NCI-H526 (cell line): ENCODE results near the gene IFT122.
"Not testable (repeated sequence)": the region's sequence is repeated elsewhere in the genome, so short reads cannot be mapped to it uniquely, and the experiment has no call there.

Source experiments
- DNase-seq, 2 experiments: peaks; one replicate each; lab custom pipeline; 2025; lab: John Stamatoyannopoulos, UW

IFT122 gene

DNA sequence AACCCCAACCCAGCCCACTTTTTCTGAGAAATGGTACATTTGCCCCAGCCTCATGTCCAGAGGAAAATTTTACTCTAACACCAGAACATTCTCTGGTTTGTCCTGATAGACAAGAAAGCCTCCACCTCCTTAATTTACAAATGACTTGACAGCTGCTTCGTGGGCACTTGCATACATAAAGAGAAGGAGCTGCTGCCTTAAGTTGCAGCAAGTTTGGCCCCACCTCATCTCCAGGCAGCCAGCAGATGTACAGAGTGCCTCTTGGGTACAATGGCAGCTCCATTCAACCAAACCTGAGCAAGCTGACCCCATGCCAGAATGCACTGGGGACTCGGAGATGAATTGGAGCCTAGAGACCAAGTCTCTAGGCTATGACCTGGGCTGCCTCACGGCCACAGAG lies 96.8 kb downstream of the IFT122 start:
- DNase-seq: no peak

DNA sequence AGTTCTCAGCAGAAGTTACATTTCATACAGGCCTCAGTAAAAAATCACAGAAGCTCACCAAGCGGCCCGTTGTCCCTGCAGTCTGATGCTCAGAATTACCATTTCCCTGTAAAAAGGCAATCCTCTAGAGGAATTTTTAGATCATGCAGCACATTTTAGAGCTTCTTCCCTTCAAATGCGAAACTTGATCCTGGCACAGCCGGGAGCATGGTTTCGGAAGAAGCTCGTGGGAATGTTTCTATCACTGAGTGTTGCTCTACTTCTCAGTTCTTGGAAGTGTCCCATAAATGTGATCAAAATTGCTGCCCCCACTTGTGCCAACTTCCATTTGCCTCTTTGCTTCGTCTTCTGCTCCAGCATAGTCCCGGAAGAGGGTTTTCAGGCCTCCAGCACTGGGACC lies 99.2 kb downstream of the IFT122 start:
- no peak for DNase-seq

DNA sequence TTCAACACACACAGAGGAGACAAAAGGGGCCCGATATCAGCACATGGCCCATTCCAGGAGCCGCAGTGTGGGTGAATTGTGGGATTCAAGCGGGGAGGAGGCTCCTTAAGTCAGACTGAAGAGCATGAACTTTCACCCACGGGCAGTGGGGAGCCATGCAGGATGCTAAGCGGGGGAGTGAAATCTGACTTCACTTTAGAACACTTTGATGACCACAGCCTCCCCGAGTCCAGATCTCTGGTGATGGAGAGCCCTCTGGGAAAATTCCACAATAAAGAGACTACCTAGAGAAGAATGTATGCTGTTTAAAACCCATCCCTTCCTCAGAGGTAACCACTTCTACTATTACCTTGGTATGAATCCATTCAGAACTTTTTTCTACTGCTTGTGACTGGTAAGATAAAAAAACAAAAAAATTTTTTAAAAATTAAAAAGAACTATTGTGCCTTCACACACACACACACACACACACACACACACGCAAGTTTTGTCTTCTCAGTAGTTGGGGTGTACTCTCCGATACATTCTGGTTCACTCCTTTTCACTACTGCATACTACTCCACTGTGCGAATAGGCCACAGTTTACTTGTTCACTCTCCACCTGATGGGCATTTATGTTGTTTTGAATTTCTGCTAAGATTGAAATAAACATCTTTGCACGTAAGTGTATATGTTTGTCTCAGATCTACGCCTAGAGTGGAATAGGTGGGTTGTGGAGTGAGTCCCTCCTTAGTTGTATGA lies 100.9 kb downstream of the IFT122 start:
- DNase-seq: no peak

DNA sequence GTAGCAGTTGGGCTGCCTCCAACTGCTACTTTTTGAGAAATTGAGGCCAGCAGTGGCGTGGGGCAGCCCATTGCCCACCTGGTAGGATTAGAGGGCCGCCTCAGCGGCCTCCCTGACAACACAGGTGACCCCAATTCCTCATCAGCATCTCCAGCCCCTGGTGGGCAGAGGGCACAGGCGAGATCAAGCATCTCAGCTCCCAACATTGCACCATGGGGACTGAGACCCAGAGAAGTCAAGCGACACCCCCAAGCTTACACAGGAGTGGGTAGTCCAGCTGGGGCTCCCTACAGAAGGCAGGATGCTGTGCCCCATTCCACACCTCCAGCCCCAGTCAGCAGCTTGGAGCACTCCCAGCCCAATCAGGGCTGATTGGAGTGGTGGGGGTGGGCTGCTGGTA lies 102.7 kb downstream of the IFT122 start:
- DNase-seq: no peak

DNA sequence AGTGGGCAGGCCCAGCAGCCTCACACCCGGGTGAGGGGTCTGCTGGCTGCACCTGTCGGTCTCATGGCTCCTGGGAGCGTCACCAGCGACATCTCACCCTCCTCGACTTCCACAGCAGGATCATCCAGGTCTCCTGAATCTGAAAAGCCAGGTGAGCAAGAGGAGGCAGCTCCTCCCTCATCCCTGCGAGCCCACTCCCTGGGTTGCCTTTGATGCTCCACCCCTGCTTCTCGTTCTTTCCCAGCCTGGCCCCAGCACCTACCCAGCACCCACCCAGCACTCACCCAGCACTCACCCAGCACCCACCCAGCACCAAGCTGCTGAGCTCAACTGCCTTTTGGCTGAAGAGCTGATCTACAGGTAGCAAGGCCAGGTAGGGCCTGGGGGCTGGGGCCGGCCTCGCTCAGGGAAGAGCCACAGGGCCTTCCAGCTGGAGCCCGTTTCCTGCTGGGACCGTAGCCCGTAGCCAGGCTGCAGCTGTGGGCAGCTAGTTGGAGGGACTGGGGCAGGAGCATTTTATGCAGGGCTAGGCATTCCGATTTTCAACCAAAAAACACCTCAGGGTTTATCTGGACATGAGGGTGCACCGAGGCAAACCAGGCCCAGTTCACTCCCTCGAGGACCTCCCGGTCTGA lies 103.2 kb downstream of the IFT122 start, which contains the start of gene H1-8:
TSS of gene H1-8 (plus strand) at position 20 of the 635 bp plus-strand sequence. CDS start at position 64, 44 bp downstream.
- DNase-seq: no peak

DNA sequence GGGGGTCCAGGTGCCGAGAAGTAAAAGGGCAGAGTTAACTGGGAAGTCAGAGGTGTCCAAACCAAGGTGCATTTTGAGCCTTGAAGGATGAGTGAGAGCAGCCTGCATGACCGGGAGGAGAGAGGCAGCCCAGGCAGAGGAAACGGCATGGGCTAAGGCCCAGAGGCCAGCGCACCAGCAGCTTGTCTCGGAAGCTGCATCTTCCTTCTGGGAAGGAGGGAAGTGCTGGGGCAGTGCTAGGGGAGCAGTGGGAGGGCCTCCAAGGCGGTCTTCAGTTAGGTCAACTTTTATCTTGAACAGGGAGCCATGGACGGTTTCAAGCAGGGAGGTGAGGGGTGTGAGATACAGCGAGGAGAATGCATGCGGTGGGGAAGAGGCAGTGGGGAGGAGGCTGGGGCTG lies 104.0 kb downstream of the IFT122 start:
- DNase-seq: no peak

DNA sequence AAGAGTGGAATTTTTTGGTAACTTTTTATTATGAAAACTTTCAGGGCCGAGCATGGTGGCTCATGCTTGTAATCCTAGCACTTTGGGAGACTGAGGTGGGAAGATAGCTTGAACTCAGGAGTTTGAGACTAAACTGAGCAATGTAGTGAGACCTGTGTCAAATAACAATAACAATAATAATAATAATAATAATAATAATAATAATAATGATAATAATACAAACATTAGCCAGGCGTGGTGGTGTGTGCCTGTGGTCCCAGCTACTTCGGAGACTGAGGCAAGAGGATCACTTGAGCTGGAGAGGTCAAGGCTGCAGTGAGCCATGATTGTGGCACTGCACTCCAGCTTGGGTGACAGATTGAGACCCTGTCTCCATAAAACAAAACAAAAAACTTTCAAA lies 105.9 kb downstream of the IFT122 start:
- not testable (repeated sequence) for DNase-seq

DNA sequence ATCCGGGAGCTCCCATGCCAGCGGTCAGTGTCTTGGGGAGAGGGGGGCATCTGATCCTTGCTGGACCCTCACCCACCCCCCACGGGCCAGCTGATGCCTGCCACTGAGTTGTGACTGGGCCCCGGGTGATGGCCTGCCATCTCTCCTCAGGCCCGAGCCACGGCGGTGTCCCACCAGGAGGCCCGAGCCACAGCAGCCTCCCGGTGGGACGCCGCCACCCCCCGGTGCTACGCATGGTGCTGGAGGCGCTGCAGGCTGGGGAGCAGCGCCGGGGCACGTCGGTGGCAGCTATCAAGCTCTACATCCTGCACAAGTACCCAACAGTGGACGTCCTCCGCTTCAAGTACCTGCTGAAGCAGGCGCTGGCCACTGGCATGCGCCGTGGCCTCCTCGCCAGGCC lies 107.2 kb downstream of the IFT122 start:
- DNase-seq: no peak

DNA sequence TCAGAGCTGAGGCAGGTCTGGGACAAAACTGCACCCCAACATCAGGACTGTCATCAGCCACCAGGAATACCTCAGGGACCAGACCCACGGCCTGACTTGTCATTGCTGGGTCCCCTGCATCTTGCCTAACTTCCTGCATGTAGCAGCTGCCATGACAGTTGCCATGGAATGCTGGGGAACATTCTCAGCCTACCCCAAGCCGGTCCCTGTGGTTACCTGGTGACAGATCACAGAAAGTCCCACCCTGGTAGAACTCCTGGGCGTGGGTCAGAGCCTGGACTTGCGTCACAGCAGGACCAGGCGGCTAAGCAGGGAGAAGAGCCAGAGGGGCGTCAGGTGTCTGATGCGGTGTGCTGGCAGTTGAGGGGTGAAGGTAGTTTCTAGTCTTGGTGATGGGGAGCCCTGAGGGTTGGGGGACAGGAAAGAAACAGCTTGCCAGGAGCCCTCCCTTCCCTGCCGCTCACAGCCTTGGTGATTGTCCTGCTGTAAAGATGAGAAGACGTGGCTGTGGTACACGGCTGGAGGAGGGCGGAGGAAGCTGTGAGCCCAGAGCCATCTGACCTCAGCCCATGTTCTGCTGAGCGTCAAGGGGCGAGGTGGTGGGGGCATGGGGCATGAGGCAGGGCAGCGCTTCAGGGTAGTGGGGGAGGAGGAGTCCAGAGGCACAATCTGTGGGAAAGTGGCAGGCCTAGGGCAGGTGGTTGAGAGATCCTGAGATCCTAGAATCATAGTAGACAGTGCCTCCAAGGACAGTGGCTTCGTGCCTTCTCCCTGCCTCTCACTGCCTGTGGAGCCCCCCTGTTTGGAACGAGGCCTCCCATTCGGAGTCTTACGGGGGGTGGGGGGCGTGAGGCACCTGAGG lies 108.3 kb downstream of the IFT122 start:
- no peak for DNase-seq

DNA sequence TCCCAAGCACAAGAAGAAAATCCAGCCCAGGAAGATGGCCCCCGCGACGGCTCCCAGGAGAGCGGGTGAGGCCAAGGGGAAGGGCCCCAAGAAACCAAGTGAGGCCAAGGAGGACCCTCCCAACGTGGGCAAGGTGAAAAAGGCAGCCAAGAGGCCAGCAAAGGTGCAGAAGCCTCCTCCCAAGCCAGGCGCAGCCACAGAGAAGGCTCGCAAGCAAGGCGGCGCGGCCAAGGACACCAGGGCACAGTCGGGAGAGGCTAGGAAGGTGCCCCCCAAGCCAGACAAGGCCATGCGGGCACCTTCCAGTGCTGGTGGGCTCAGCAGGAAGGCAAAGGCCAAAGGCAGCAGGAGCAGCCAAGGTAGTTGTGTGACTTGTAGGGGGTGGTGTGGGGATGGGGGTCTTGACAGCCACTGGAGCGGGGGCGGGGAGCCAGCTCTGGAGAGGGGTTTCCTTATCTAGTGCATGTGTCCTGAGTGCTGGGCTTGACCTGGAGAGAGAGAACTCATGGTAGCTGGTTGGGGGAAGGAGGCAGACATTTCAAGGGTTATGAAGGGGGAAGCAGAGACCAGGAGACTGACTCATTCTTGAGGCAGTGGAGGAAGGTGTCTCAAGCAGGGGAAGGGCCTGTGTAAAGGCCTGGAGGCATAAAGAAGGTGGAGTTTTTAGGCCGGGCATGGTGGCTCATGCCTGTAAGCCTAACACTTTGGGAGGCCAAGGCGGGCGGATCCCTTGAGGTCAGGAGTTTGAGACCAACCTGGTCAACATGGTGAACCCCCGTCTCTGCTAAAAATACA lies 109.2 kb downstream of the IFT122 start:
- DNase-seq: no peak

DNA sequence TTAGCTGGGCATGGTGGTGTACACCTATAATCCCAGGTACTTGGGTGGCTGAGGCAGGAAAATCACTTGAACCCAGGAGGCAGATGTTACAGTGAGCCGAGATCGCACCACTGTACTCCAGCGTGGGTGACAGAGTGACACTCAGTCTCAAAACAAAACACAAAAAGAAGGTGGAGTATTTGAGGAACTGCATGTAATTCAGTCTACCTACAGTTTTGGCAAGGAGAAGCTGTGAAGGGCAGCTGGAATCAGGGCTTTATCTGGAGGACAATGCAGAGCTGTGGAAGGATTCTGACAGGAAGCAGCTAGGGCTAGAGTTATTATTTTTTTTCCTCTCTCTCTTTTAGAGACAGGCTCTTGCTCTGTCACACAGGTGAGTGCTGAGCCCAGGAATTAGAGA lies 109.8 kb downstream of the IFT122 start:
- no peak for DNase-seq

DNA sequence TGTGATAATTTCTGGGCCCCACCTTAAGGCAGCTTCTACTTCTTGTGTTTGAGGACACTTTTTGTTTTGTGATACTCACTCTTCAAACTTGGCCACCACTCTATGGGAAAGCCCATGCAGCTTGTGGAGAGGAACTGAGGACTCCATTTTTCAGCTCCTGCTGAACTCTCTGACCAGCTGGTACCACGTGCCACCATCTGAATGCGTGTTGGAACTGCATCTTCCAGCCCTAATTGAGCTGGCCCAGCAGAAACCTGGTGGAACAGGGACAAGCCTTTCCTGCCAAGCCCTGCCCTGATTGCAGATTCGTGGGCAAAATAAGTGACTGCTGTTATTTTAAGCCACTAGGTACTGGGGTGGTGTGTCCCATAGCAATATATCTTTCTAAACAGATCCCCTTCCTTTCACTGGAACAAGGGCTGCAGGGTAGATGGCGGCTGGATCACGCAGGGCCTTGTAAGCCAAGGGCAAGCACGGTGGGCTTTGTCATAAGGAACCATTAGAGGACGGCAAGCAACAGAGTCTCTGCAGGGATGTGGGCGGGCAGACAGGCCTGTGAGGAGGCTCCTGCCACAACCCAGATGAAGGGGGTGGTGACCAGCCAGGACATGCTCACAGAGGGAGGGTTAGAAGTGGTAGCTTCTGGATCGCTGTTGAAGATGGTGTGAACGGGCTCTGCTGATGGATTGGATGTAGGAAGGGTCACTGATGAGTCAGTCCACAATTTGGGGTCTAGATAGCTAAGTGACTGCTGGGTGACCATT lies 112.4 kb downstream of the IFT122 start:
- DNase-seq: no peak

DNA sequence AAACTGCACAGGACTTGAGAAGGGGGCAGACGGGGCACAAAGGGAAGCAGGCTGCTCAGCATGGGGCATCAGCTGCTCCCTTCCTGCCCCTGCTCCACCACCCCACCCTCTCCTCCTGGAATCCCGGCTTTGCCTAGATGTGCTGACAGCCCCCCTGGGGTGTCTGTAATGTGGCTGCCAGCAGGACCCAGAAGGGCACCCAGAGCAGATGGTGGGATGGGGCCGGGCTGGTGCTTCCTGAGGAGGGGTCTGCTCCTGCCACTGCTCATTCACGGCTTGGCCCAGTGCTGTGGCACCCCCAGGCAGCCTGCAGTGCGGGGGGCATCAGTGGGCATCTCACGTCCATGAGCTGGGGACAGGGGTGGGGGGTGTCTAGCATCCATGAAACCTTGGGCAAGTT lies 113.1 kb downstream of the IFT122 start:
- no peak for DNase-seq

DNA sequence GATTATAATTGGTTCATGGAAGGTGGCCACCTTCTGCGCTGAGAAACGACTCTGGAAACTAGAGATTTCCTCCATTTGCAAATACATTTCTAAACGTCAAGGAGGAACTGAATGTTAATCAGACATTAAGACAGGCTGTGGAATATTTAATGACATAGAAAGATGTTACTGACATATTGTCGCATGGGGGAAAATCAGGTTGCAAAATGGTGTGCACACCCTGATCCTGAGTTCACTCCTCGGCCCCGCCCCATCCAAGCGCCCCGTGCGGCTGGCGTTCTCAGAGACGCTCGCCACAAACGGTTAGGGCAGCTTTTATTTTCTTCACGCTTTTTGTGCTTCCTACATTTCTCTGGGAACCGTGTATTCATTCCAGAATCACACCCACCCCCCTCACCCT lies 113.7 kb downstream of the IFT122 start:
- DNase-seq: peak in 1 of 2 experiments; percentile 22

DNA sequence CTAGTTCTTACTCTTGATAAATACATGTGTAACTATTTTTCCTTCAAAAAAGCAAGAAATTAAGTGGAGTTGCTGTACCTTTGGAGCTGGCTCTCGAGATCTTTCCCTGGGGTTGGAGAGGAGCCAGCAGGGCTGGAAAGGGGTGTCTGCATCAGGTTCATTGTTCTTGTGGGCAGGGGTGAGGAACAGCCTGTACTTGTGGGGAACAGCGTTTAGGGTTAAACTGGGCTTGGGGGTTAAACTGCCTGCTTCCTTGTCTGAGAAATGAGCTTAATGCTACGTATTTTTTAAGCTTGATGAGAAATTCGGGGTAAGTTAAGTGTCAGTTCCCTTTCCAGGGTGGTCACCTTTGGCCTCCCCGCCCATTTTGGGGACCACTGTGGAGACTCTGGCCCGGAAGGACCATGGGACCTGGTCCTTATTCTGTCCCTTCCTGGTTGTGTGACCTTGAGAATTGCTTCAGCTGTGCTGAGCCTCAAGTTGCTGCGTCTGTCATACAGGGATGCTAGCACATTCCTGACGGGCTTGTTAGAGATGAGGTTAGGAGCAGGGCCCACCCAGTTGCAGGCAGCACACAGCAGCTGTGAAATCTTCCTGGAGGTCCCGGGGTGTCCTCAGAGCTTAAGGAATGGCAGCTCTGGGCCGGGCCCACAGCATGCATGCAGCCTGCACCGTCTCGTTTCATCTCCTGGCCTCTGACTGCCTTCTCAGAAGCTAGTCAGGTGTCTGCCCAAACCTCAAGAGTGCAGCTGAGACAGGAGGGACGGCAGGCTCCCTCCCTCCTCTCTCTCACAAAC lies 114.5 kb downstream of the IFT122 start:
- no peak for DNase-seq

DNA sequence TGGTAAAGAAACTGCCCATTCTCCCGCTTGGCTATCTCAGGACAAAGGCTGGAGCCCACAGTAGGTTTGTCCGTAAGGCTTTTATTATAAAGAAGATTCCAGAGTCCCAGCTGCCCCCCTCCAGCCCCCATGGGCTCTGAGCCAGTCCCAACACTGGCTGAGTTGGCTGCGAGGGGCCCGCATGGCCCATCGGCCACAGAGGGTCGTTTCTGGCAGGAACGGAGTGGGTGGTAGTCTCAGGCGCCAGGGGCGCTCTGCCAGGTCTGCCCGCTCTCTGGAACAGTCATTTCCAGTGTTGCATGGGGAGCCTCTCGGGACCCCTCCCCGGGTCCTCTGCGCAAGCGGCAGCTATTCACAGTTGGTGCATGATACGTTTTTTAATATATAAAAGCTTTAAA lies 115.1 kb downstream of the IFT122 start:
- no peak for DNase-seq

DNA sequence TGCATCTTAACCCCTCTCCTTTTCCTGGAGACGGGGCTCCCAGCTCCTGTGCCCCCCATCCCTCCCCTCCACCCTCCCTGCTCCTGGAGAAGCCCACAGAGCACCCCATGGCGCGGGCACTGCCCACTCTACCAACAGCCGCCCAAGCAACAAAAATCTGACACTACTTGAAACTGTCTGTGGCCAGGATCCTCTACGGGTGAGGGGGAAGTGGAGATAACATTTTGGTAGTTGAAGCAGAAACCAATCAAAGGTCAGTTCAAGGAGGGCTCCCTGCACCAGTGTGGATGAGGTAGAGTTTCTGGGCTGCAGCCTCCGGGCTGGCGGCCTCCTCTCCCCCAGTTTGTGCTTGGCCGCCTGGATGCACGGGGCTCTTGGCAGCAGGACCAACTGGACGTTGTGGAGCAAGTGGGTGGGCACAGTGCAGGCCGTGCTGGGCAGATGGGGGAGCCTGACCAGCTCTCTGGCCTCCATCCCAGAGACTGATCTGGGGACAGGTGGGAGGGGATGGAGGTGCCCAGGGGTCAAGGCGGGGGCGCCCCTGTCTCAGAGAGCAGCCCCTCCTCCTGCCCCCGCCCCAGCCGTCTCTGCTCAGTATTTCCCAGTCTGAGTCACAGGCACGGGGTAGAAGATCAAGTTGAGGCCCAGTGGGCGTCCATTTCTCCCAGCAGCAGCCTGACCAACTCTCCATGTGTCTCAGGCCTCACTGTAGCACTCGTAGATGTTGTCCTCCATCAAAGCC lies 115.8 kb downstream of the IFT122 start:
- no peak for DNase-seq

DNA sequence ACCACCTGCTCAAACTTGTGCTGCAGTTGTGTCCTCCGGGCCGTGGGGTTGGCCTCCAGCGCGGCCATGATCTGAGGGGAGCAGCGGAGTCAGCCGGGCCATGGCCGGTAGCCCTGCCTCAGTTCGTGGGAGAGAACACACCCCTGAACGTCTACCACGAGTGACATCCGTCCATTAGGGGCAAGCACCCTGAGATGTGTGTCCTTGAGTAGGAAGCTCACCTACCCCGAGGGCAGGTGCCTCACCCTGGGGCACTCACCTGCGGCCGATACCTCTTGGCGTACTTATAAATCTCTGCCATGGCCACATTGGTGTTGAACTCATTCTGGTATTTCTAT lies 116.3 kb downstream of the IFT122 start:
- DNase-seq: no peak

DNA sequence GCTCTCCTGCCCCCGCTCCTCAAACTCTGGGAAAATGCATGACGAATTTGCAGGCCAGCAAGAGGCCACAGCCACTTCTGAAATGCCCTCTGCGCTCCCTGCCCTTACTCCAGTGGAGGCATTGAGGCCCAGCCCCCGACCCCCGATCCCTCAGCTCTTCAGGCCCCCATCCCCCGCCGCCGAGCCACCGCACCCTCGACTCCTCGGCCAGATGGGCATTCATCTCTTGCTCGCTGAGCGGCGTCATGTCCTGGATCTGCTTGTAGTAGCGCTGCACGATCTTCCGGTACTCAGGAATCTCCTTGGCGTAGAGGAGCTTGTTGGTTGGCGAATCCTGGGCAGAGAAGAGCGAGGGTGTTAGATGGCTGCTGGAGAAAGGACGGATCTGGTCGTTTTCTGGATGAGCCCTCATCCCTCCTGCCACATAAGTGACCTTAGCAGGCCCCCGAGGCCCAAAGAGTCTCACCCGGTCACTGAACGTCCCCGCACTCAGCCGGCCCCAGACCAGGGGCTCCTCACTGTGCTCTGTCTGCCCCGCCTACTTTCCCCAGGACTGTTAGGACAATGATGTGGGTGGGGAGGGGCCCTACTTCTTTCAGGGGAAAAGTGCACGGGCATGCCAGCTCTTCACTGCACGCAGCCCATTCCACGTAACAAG lies 117.0 kb downstream of the IFT122 start:
- DNase-seq: no peak
